ENCODE data around the gene ST7L.

DNA sequence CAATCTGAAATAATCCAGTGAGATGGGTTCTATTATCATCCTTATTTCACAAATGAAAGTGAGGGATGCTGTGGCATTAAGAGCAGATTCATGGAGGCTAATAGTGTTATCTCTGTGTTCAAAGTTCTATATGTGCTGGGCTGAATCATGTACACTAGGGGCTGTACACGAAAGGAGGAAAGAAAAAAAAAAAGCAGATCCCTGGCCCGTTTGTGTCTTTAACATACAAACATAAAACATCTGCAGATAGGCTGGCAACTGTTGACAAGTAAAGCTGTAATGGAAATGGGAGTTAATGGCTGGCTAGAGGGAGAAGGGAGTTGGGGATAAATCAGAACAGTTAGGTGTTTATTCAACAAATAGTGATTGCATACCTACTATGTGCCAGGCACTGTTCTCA lies 107.0 kb downstream of the ST7L start:
- TF ChIP-seq SUZ12 (IDR thresholded peaks at IDR 0.05; ENCODE audit: extremely low read depth, insufficient read depth, insufficient read length) (no peak), ZNF274 (IDR thresholded peaks at IDR 0.05; ENCODE audit: low read depth, low read length) (no peak), YY1 (IDR thresholded peaks at IDR 0.05; ENCODE audit: insufficient read depth, insufficient read length) (no peak)

Measured in NT2/D1 (cell line).